GM20000 (cell line): Measurements from ENCODE around the gene JARID2.

Experiments used
- DNase-seq: peaks from one replicate; pipeline ENCODE4 v3.0.0; 2012; ENCODE audit warnings: low spot score
- CTCF ChIP-seq: IDR thresholded peaks from 2 replicates; pipeline ENCODE4 v1.5.1; 2012; ENCODE audit warnings: mild to moderate bottlenecking, control low read depth; ENCODE audit errors: extremely low read depth, missing control alignments

Gene JARID2

GRCh38 chr6:15550546-15551123, 304.8 kb downstream of the JARID2 start:
- no peak for TF ChIP-seq CTCF
- DNase-seq = no peak

- TF ChIP-seq CTCF = no peak
- DNase-seq = no peak
These were observed 305.4 kb downstream of the JARID2 start for GRCh38 chr6:15551262-15551661.

- no peak for DNase-seq
- no peak for TF ChIP-seq CTCF
These were observed 305.9 kb downstream of the JARID2 start for GRCh38 chr6:15551798-15552197.

- DNase-seq = no peak
- TF ChIP-seq CTCF = no peak
These were observed 307.2 kb downstream of the JARID2 start for GRCh38 chr6:15553031-15553430.

GRCh38 chr6:15553736-15554294, 307.9 kb downstream of the JARID2 start:
- TF ChIP-seq CTCF = no peak
- no peak for DNase-seq

GRCh38 chr6:15554728-15555100, 308.8 kb downstream of the JARID2 start:
- TF ChIP-seq CTCF = no peak
- DNase-seq = no peak

- no peak for TF ChIP-seq CTCF
- DNase-seq = no peak
These were observed 309.5 kb downstream of the JARID2 start for GRCh38 chr6:15555101-15556038.
